Adrenal gland (tissue), 5 donors: ENCODE results near the gene TNRC6C.

ENCODE experiments used
- POLR2A ChIP-seq, 2 donors: fragments of 450-650 bp; IDR thresholded peaks; one replicate each; pipeline ENCODE4 v1.6.1; 2017; ENCODE audit warnings: antibody characterized with exemption in 2 of 2, mild to moderate bottlenecking in 2 of 2, moderate library complexity in 1 of 2
- TF ChIP-seq, protein P1 (sequence below), 6 experiments: fragments of 450-650 bp in 4 of 6; fragments of 200-600 bp in 2 of 6; sonication (generic) in 1 of 6; IDR thresholded peaks; 1 replicate in 5 of 6; 2 replicates in 1 of 6; pipeline versions ENCODE4 v1.5.1 to v1.8.0; 2016 to 2021; ENCODE audit warnings: antibody characterized with exemption in 6 of 6, mild to moderate bottlenecking in 2 of 6, moderate library complexity in 1 of 6
- donor health status: DM: no; HTN: no; CAD: no.

DNA sequence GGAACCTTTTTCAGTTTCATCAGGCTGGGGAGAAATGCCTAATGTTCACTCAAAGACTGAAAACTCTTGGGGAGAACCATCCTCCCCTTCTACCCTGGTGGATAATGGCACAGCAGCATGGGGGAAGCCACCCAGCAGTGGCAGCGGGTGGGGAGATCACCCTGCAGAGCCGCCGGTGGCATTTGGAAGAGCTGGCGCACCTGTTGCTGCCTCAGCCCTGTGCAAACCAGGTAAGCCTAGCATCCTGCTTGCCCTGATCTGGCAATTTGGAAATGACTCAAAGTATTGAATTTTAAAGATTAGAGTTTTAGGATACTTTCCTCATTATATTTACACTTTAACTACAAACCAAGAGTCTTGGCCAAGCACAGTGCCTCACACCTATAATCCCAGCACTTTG lies 106.2 kb downstream of the TNRC6C start:
- TF ChIP-seq, protein P1, sequence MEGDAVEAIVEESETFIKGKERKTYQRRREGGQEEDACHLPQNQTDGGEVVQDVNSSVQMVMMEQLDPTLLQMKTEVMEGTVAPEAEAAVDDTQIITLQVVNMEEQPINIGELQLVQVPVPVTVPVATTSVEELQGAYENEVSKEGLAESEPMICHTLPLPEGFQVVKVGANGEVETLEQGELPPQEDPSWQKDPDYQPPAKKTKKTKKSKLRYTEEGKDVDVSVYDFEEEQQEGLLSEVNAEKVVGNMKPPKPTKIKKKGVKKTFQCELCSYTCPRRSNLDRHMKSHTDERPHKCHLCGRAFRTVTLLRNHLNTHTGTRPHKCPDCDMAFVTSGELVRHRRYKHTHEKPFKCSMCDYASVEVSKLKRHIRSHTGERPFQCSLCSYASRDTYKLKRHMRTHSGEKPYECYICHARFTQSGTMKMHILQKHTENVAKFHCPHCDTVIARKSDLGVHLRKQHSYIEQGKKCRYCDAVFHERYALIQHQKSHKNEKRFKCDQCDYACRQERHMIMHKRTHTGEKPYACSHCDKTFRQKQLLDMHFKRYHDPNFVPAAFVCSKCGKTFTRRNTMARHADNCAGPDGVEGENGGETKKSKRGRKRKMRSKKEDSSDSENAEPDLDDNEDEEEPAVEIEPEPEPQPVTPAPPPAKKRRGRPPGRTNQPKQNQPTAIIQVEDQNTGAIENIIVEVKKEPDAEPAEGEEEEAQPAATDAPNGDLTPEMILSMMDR (IDR thresholded peaks at IDR 0.05): no peak
- no peak for TF ChIP-seq POLR2A (IDR thresholded peaks at IDR 0.05)
